ENCODE data around the gene SEC23B. TPM values are rescaled to one million over a fixed set of nuclear protein-coding genes. Genes with fewer than 3 reads are reported as not detected.

SEC23B gene
- total and polyA plus RNA-seq, 2 of the 8 experiments (the other 6 are each of a cell fraction or from before 2014, with no cell fraction given) = 53.3 to 62.8 TPM

GRCh38 chr20:18496740-18497592 lies 10.8 kb upstream of the SEC23B start, which contains the start of gene RBBP9 (continued):
- TF ChIP-seq JUND (IDR thresholded peaks at IDR 0.05; ENCODE audit: low read length) (no peak), RAD21 (IDR thresholded peaks at IDR 0.05 in 1 of 2, conservative IDR thresholded peaks at IDR 0.05 in 1 of 2; ENCODE audit: low read depth in 2 of 2, low read length in 2 of 2) (no peak), YY1 (IDR thresholded peaks at IDR 0.05; ENCODE audit: low read depth, low read length) (peak; percentile 99), FOSL1 (IDR thresholded peaks at IDR 0.05; ENCODE audit: insufficient read depth, low read depth, low read length) (no peak), EP300 (IDR thresholded peaks at IDR 0.05; ENCODE audit: borderline replicate concordance in 1 of 2, low read depth in 2 of 2, low read length in 2 of 2) (no peak), TAF1 (IDR thresholded peaks at IDR 0.05; ENCODE audit: low read depth, low read length) (peak; percentile 89), EGR1 (IDR thresholded peaks at IDR 0.05; ENCODE audit: borderline replicate concordance, low read depth, low read length) (no peak), EZH2 (IDR thresholded peaks at IDR 0.05; ENCODE audit: low read depth, low read length, severe bottlenecking) (no peak), ASH2L (IDR thresholded peaks at IDR 0.05; ENCODE audit: low read length) (peak; percentile 79), MAX (IDR thresholded peaks at IDR 0.05) (peak; percentile 12; the same call in 1 of the 2 replicates), POLR2A (IDR thresholded peaks at IDR 0.05; ENCODE audit: control extremely low read depth in 1 of 2, low read depth in 2 of 2, low read length in 2 of 2) (peak; percentile 75 to 84), ATF2 (IDR thresholded peaks at IDR 0.05; ENCODE audit: low read length) (no peak), SUZ12 (IDR thresholded peaks at IDR 0.05; ENCODE audit: low read length) (no peak), SIX5 (IDR thresholded peaks at IDR 0.05; ENCODE audit: low read depth, low read length) (peak; percentile 72), CHD2 (IDR thresholded peaks at IDR 0.05; ENCODE audit: low read length) (no peak), CTBP2 (IDR thresholded peaks at IDR 0.05; ENCODE audit: borderline replicate concordance, insufficient read depth, insufficient read length, low read length) (no peak), JUN (IDR thresholded peaks at IDR 0.05; ENCODE audit: low read depth, low read length) (no peak), PHF8 (conservative IDR thresholded peaks at IDR 0.05; ENCODE audit: low read depth, low read length) (peak; percentile 77), KDM1A (IDR thresholded peaks at IDR 0.05; ENCODE audit: borderline replicate concordance, low read length) (no peak), BACH1 (IDR thresholded peaks at IDR 0.05; ENCODE audit: low read length) (no peak), POU5F1 (IDR thresholded peaks at IDR 0.05; ENCODE audit: low read depth, low read length) (no peak)
- TF ChIP-seq, protein P1, sequence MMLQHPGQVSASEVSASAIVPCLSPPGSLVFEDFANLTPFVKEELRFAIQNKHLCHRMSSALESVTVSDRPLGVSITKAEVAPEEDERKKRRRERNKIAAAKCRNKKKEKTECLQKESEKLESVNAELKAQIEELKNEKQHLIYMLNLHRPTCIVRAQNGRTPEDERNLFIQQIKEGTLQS (IDR thresholded peaks at IDR 0.05; ENCODE audit: insufficient read depth, low read depth, low read length) = no peak

Data from H1 (cell line).